Fibroblast of mammary gland (primary cell): ENCODE results near the gene VWA1.

Experiments
- DNase-seq: peaks from one replicate; pipeline ENCODE4 v3.0.0-alpha.2; 2010; ENCODE audit warnings: low read depth
- H3K4me3 ChIP-seq: 2 replicates; pipeline ENCODE4 v1.5.1; 2011; ENCODE audit warnings: low read depth, mild to moderate bottlenecking, low read length, moderate library complexity; ENCODE audit not compliant: control insufficient read depth
- TF ChIP-seq, protein P1 (sequence below): conservative IDR thresholded peaks from 2 replicates; pipeline ENCODE4 v1.5.1; 2011; ENCODE audit warnings: low read depth, low read length, inconsistent platforms; ENCODE audit not compliant: control insufficient read depth, insufficient read depth

VWA1 gene

GRCh38 chr1:1437033-1437903 lies 1.8 kb downstream of the VWA1 start:
- H3K4me3 ChIP-seq, result no peak overlapping the region
- TF ChIP-seq, protein P1, sequence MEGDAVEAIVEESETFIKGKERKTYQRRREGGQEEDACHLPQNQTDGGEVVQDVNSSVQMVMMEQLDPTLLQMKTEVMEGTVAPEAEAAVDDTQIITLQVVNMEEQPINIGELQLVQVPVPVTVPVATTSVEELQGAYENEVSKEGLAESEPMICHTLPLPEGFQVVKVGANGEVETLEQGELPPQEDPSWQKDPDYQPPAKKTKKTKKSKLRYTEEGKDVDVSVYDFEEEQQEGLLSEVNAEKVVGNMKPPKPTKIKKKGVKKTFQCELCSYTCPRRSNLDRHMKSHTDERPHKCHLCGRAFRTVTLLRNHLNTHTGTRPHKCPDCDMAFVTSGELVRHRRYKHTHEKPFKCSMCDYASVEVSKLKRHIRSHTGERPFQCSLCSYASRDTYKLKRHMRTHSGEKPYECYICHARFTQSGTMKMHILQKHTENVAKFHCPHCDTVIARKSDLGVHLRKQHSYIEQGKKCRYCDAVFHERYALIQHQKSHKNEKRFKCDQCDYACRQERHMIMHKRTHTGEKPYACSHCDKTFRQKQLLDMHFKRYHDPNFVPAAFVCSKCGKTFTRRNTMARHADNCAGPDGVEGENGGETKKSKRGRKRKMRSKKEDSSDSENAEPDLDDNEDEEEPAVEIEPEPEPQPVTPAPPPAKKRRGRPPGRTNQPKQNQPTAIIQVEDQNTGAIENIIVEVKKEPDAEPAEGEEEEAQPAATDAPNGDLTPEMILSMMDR, result no peak
- DNase-seq, result no peak

DNA sequence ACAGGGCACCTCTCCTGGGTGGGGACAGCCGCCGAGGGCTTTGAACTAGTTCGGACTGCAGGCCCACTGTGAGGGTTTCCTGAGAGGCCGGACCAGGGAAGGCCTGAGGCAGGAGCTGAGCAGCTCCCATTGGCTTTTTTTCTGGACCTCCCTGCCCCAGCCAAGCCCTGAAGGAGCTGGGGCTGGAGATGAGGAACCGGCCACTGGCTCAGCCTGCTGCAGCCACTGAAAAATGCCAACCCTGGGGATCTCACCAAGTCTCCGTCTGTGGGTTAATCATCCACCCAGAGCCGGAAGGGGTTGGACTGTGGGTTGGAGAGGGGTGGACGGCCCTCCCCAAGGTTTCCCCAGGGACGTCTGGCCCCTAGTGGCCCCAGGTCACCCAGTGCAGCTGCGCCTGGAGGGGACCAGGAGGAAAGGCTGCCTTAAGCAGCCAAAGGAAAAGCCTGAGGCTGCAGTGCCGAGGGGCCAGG lies 2.5 kb downstream of the VWA1 start:
- DNase-seq, result no peak
- TF ChIP-seq, protein P1, result no peak
- H3K4me3 ChIP-seq, result no peak overlapping the region

- H3K4me3 ChIP-seq, result no peak overlapping the region
- TF ChIP-seq, protein P1, result no peak
- DNase-seq, result no peak
These were observed 3.3 kb downstream of the VWA1 start for GRCh38 chr1:1438531-1439381.

DNA sequence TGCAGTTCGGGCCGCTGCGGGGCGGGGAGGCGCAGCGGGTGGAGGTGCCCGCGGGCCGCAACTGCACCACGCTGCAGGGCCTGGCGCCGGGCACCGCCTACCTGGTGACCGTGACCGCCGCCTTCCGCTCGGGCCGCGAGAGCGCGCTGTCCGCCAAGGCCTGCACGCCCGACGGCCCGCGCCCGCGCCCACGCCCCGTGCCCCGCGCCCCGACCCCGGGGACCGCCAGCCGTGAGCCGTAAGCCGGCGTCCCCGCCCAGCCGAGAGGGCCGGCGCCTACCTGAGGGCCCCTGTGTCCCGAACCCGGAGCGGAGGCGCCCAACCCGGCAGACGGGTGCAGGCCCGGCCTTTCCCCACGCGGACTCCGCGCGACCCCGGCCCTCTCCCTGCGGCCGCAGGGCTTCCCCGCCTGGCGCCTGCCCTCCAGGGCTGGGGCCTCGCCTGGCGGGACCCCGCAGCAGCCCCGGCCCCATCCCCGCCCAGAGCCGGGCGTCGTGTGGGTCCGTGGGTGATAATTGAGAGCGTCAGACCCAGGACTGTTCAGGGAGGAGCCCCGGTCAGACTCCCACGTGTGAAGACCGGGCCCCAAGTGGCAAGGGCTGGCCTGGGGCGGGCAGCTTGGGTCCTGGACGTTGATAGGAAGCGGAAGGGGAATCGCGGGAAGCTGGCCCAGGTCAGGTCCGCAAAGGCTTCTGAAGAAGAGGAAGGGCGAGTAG lies 4.2 kb downstream of the VWA1 start:
- no peak overlapping the region for H3K4me3 ChIP-seq
- DNase-seq, result no peak
- TF ChIP-seq, protein P1, result no peak

DNA sequence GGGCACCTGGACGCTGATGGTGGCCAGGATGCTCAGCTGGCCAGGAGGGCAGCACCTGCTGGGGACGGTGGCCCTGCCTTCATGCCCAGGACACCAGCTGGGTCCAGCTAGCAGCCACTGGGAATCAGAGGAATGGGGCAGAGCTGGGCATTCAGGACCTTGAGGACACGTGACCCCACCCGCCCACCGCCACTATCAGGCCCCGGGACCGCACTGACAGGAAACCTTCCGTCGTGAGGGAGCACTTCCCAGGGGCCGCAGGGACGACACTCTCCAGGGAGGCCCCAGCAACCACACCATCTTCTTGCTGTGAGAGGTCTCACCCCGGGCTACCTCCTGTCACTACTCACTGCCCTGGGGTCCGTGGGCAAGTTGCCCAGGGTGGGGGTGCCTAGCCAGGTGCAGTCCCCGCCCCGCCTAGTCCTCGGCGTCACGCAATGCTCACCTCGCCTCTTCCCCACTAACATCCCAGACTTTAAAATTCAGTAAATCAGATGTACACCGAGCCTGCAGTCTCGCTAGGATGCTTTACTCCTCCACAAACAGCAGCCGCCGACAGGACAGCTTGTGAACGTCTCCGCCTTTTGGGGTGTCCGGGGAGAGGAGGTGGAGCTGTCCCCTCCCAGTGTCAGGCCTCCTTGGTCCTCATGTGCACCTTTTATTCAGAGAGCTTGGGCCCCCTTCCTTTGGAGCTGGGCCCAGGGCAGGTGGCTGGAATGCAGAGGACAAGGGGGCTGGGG lies 4.9 kb downstream of the VWA1 start:
- TF ChIP-seq, protein P1, result no peak
- no peak overlapping the region for H3K4me3 ChIP-seq

More for the DNA sequence above, 4.9 kb downstream of the VWA1 start:
- DNase-seq, result no peak
